ENCODE results near the gene CNOT2. TPM values are rescaled to one million over a fixed set of nuclear protein-coding genes. Genes with fewer than 3 reads are reported as not detected.

Gene CNOT2
- total RNA-seq, 1 donor from 2014 or later, result 121 TPM

DNA sequence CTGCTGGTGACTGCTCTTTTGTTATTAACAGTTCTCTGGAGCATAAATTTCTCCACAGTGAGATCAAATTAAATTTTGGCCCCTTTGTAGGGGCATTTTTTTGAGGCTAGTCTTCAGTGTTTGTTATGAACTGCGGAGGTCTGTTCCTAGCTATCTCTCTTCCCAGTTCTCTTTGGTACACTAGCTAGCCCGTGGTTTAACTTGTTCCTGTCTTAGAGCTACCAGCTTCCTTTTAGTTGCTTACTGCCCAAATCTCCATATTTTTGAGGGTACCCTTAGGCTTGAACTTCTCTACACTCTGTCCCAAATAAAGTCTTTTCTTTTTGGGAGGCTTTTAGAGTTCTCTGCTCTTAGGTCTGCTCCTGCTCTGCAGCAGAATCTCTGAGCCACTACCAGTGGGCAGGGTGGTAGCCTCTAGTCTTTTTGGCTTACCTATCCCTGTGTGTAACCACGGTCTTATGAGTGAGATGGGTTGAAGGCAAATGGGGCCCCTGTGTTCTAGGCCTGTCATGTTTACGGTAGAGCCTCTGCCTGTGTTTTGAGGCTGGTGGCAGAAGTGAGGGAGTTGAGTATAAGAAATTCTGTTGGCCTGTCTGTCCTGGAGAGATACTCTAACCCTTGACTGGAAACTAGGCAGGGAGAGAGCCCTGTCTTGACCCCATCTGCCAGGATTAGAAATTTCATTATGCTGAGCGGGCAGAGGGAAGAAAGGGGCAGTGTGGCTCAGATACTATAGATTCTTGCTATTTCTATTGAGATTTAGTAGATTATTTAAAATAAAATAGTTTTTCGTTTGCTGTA, 21.0 kb downstream of the CNOT2 start:
- Mint-ChIP-seq H3K27me3 (ENCODE audit: unreplicated experiment) (no peaks in the 10 kb centered on the region), H3K9me3 (ENCODE audit: unreplicated experiment) (peaks cover 2% of the 10 kb centered on the region), H3K4me1 (ENCODE audit: low read depth, unreplicated experiment) (peaks cover 20% of the 10 kb centered on the region), H3K27ac (ENCODE audit: unreplicated experiment) (peak overlapping the region; percentile 13), H3K36me3 (ENCODE audit: unreplicated experiment) (no peaks in the 10 kb centered on the region), H3K4me3 (ENCODE audit: unreplicated experiment) (no peak overlapping the region)
- no peak for DNase-seq
- TF ChIP-seq, protein P1, sequence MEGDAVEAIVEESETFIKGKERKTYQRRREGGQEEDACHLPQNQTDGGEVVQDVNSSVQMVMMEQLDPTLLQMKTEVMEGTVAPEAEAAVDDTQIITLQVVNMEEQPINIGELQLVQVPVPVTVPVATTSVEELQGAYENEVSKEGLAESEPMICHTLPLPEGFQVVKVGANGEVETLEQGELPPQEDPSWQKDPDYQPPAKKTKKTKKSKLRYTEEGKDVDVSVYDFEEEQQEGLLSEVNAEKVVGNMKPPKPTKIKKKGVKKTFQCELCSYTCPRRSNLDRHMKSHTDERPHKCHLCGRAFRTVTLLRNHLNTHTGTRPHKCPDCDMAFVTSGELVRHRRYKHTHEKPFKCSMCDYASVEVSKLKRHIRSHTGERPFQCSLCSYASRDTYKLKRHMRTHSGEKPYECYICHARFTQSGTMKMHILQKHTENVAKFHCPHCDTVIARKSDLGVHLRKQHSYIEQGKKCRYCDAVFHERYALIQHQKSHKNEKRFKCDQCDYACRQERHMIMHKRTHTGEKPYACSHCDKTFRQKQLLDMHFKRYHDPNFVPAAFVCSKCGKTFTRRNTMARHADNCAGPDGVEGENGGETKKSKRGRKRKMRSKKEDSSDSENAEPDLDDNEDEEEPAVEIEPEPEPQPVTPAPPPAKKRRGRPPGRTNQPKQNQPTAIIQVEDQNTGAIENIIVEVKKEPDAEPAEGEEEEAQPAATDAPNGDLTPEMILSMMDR (IDR thresholded peaks at IDR 0.05; ENCODE audit: partially characterized antibody, unreplicated experiment), result no peak

DNA sequence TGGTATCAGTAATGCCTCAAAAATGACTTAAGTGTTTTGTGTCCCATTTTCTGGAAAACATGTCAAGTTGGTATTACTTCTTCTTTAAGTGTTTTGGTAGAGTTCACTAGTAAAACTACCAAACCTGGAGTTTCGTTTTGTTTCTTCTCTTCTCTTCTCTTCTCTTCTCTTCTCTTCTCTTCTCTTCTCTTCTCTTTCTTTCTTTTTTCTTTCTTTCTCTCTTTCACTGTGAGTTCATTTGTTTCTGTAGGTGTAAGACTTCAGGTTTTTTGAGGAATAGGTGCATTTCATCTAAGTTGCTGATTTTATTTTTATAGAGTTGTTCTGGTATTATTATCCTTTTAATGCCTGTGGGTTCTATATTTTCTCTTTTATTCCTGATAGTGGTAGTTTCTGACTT, 21.9 kb downstream of the CNOT2 start:
- H3K4me1 Mint-ChIP-seq (ENCODE audit: low read depth, unreplicated experiment), result peaks cover 19% of the 10 kb centered on the region
- no peak for DNase-seq

DNA sequence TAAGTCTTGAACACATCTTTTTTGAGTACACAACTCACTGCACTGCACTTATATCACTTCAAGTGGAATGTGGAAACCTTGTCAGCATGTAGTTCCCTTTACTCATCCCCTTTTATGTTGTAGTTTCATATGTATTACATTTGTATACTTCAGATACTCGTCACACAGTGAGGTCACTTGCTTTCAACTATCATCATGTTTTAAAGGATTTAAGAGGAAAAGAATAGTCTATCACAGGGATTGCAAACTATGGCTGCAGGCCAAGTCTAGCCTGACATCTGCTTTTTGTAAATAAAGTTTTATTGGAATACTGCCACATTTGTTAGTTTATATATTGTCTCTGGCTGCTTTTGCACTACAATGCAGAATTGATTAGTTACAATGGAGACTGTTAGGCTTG, 24.3 kb downstream of the CNOT2 start:
- H3K36me3 Mint-ChIP-seq (ENCODE audit: unreplicated experiment), result no peaks in the 10 kb centered on the region
- peaks cover 2% of the 10 kb centered on the region for H3K9me3 Mint-ChIP-seq (ENCODE audit: unreplicated experiment)
- peaks cover 31% of the 10 kb centered on the region for H3K4me1 Mint-ChIP-seq (ENCODE audit: low read depth, unreplicated experiment)
- no peaks in the 10 kb centered on the region for H3K27me3 Mint-ChIP-seq (ENCODE audit: unreplicated experiment)
- H3K4me3 Mint-ChIP-seq (ENCODE audit: unreplicated experiment), result no peak overlapping the region
- no peak overlapping the region for H3K27ac Mint-ChIP-seq (ENCODE audit: unreplicated experiment)
- DNase-seq, result no peak
- TF ChIP-seq, protein P1 (IDR thresholded peaks at IDR 0.05; ENCODE audit: partially characterized antibody, unreplicated experiment), result no peak

More for the DNA sequence above, 21.9 kb downstream of the CNOT2 start:
- no peaks in the 10 kb centered on the region for H3K36me3 Mint-ChIP-seq (ENCODE audit: unreplicated experiment)
- no peak overlapping the region for H3K4me3 Mint-ChIP-seq (ENCODE audit: unreplicated experiment)
- TF ChIP-seq, protein P1 (IDR thresholded peaks at IDR 0.05; ENCODE audit: partially characterized antibody, unreplicated experiment), result no peak
- H3K27ac Mint-ChIP-seq (ENCODE audit: unreplicated experiment), result no peak overlapping the region
- H3K27me3 Mint-ChIP-seq (ENCODE audit: unreplicated experiment), result no peaks in the 10 kb centered on the region
- peaks cover 2% of the 10 kb centered on the region for H3K9me3 Mint-ChIP-seq (ENCODE audit: unreplicated experiment)

DNA sequence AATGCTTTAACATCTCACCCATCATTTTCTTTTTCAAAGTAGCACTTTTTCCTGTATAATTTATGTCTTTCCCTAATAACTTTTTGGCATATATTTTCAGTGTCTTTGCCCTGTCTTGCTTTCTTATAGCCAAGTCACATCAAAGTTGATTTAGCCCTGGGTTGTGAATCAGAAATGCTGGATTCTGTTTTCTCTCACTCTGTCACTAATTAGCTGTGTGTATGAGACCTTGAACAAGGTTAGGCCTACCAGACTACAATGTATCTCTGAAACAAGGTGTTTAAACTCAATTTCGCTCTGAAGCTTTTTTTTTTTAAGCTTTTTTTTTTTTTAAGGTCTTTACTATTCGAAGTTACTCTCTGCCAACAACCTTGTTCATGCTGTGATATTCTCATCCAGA, 25.7 kb downstream of the CNOT2 start:
- H3K4me3 Mint-ChIP-seq (ENCODE audit: unreplicated experiment), result no peak overlapping the region
- no peak overlapping the region for H3K27ac Mint-ChIP-seq (ENCODE audit: unreplicated experiment)
- TF ChIP-seq, protein P1 (IDR thresholded peaks at IDR 0.05; ENCODE audit: partially characterized antibody, unreplicated experiment), result no peak
- H3K27me3 Mint-ChIP-seq (ENCODE audit: unreplicated experiment), result no peaks in the 10 kb centered on the region
- peaks cover 2% of the 10 kb centered on the region for H3K9me3 Mint-ChIP-seq (ENCODE audit: unreplicated experiment)
- H3K36me3 Mint-ChIP-seq (ENCODE audit: unreplicated experiment), result no peaks in the 10 kb centered on the region
- H3K4me1 Mint-ChIP-seq (ENCODE audit: low read depth, unreplicated experiment), result peaks cover 35% of the 10 kb centered on the region
- DNase-seq, result no peak

DNA sequence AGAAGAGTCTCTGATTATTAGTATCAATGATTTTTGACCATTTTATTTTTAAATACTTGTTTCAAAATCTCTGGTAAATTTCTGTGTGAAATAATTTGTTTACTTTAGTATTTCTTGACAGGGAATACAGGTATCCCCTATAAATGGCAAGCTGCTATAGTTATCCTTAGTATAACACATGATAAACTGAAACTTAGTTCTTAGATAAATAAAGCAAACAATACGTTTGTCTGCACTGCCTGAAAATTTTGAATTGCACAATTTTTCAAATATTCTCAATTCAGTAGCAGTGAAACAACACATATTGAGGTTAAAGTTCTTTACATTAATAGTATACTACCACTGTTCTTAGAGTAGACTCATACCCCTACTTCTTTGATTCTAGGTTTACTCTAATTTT, 26.9 kb downstream of the CNOT2 start:
- no peak overlapping the region for H3K27ac Mint-ChIP-seq (ENCODE audit: unreplicated experiment)
- peaks cover 2% of the 10 kb centered on the region for H3K9me3 Mint-ChIP-seq (ENCODE audit: unreplicated experiment)
- no peak for DNase-seq
- H3K4me1 Mint-ChIP-seq (ENCODE audit: low read depth, unreplicated experiment), result peaks cover 26% of the 10 kb centered on the region
- no peaks in the 10 kb centered on the region for H3K27me3 Mint-ChIP-seq (ENCODE audit: unreplicated experiment)
- TF ChIP-seq, protein P1 (IDR thresholded peaks at IDR 0.05; ENCODE audit: partially characterized antibody, unreplicated experiment), result no peak
- H3K4me3 Mint-ChIP-seq (ENCODE audit: unreplicated experiment), result no peak overlapping the region
- no peaks in the 10 kb centered on the region for H3K36me3 Mint-ChIP-seq (ENCODE audit: unreplicated experiment)
